ENCODE data around the gene POLR1B.
"Not testable (repeated sequence)": the region's sequence is repeated elsewhere in the genome, so short reads cannot be mapped to it uniquely, and the experiment has no call there.

POLR1B gene

GRCh38 chr2:112516801-112517200, 25.5 kb upstream of the POLR1B start:
- ChIA-PET CTCF (no interaction called here), POLR2A (no interaction called here)
- no peak for TF ChIP-seq CTCF (IDR thresholded peaks at IDR 0.05; ENCODE audit: control extremely low read depth, extremely low read depth, low read depth, missing control alignments)
- DNase-seq (ENCODE audit: extremely low spot score), result no peak

- TF ChIP-seq CTCF (IDR thresholded peaks at IDR 0.05; ENCODE audit: control extremely low read depth, extremely low read depth, low read depth, missing control alignments), result no peak
- ChIA-PET CTCF (no interaction called here), POLR2A (no interaction called here)
- DNase-seq (ENCODE audit: extremely low spot score), result no peak
These were observed 23.5 kb upstream of the POLR1B start for GRCh38 chr2:112518807-112519206.

- ChIA-PET POLR2A (no interaction called here), CTCF (no interaction called here)
- TF ChIP-seq CTCF (IDR thresholded peaks at IDR 0.05; ENCODE audit: control extremely low read depth, extremely low read depth, low read depth, missing control alignments), result no peak
- DNase-seq (ENCODE audit: extremely low spot score), result no peak
These were observed 22.8 kb upstream of the POLR1B start for GRCh38 chr2:112519506-112519905.

- ChIA-PET CTCF (interaction anchor here (1.6 kb wide), 1 partner anchor 18 kb away, joined by 3 read pairs; no protein-coding TSS in a partner anchor), POLR2A (no interaction called here)
- no peak for TF ChIP-seq CTCF (IDR thresholded peaks at IDR 0.05; ENCODE audit: control extremely low read depth, extremely low read depth, low read depth, missing control alignments)
- DNase-seq (ENCODE audit: extremely low spot score), result no peak
These were observed 22.0 kb upstream of the POLR1B start for GRCh38 chr2:112520234-112520783.

- no peak for DNase-seq (ENCODE audit: extremely low spot score)
- CTCF ChIA-PET, result no interaction called here
- POLR2A ChIA-PET, result no interaction called here
- no peak for TF ChIP-seq CTCF (IDR thresholded peaks at IDR 0.05; ENCODE audit: control extremely low read depth, extremely low read depth, low read depth, missing control alignments)
These were observed 18.9 kb upstream of the POLR1B start for GRCh38 chr2:112523291-112523777.

GRCh38 chr2:112524276-112524675, 18.0 kb upstream of the POLR1B start:
- DNase-seq (ENCODE audit: extremely low spot score); POLR2A ChIA-PET; CTCF ChIA-PET: not testable (repeated sequence)

- POLR2A ChIA-PET, result no interaction called here
- no peak for DNase-seq (ENCODE audit: extremely low spot score)
- CTCF ChIA-PET, result interaction anchor here (0.6 to 1.0 kb wide), 4 partner anchors 19 to 610 kb away, joined by 3 read pairs; no protein-coding TSS in a partner anchor
- TF ChIP-seq CTCF (IDR thresholded peaks at IDR 0.05; ENCODE audit: control extremely low read depth, extremely low read depth, low read depth, missing control alignments), result no peak
These were observed 13.7 kb upstream of the POLR1B start for GRCh38 chr2:112528541-112528940.
